Measurements from ENCODE around the gene COPG2. TPM values are rescaled to one million over a fixed set of nuclear protein-coding genes. Genes with fewer than 3 reads are reported as not detected.

COPG2 gene
- total RNA-seq, 1 donor from 2014 or later, result 36.8 TPM

GRCh38 chr7:130500910-130501309 lies 167.6 kb downstream of the COPG2 start:
- DNase-seq, result no peak
- peaks cover 2% of the 10 kb centered on the region for H3K9me3 Mint-ChIP-seq (ENCODE audit: unreplicated experiment)
- H3K27me3 Mint-ChIP-seq (ENCODE audit: unreplicated experiment), result peaks cover 3% of the 10 kb centered on the region
- H3K4me1 Mint-ChIP-seq (ENCODE audit: low read depth, unreplicated experiment), result no peaks in the 10 kb centered on the region
- no peaks in the 10 kb centered on the region for H3K36me3 Mint-ChIP-seq (ENCODE audit: unreplicated experiment)
- TF ChIP-seq CTCF (IDR thresholded peaks at IDR 0.05; ENCODE audit: partially characterized antibody, unreplicated experiment), result no peak
- H3K27ac Mint-ChIP-seq (ENCODE audit: unreplicated experiment), result no peak overlapping the region
- H3K4me3 Mint-ChIP-seq (ENCODE audit: unreplicated experiment), result no peak overlapping the region

- H3K4me1 Mint-ChIP-seq (ENCODE audit: low read depth, unreplicated experiment), result no peaks in the 10 kb centered on the region
- DNase-seq, result no peak
- peaks cover 3% of the 10 kb centered on the region for H3K27me3 Mint-ChIP-seq (ENCODE audit: unreplicated experiment)
- no peaks in the 10 kb centered on the region for H3K36me3 Mint-ChIP-seq (ENCODE audit: unreplicated experiment)
- no peak for TF ChIP-seq CTCF (IDR thresholded peaks at IDR 0.05; ENCODE audit: partially characterized antibody, unreplicated experiment)
- H3K27ac Mint-ChIP-seq (ENCODE audit: unreplicated experiment), result no peak overlapping the region
- peaks cover 2% of the 10 kb centered on the region for H3K9me3 Mint-ChIP-seq (ENCODE audit: unreplicated experiment)
- H3K4me3 Mint-ChIP-seq (ENCODE audit: unreplicated experiment), result no peak overlapping the region
Observed at GRCh38 chr7:130500463-130500862, 168.1 kb downstream of the COPG2 start.

- Mint-ChIP-seq H3K36me3 (ENCODE audit: unreplicated experiment) (peaks cover 10% of the 10 kb centered on the region), H3K4me1 (ENCODE audit: low read depth, unreplicated experiment) (peaks cover 16% of the 10 kb centered on the region), H3K27me3 (ENCODE audit: unreplicated experiment) (peaks cover 6% of the 10 kb centered on the region), H3K27ac (ENCODE audit: unreplicated experiment) (no peak overlapping the region), H3K9me3 (ENCODE audit: unreplicated experiment) (peaks cover 9% of the 10 kb centered on the region), H3K4me3 (ENCODE audit: unreplicated experiment) (peak overlapping the region; percentile 85)
- DNase-seq, result no peak
- TF ChIP-seq CTCF (IDR thresholded peaks at IDR 0.05; ENCODE audit: partially characterized antibody, unreplicated experiment), result no peak
Observed at GRCh38 chr7:130494431-130494858, 174.1 kb downstream of the COPG2 start.

GRCh38 chr7:130493275-130493873 lies 175.2 kb downstream of the COPG2 start:
- H3K36me3 Mint-ChIP-seq (ENCODE audit: unreplicated experiment), result peaks cover 10% of the 10 kb centered on the region
- TF ChIP-seq CTCF (IDR thresholded peaks at IDR 0.05; ENCODE audit: partially characterized antibody, unreplicated experiment), result no peak
- peaks cover 16% of the 10 kb centered on the region for H3K4me1 Mint-ChIP-seq (ENCODE audit: low read depth, unreplicated experiment)
- no peak for DNase-seq
- no peak overlapping the region for H3K27ac Mint-ChIP-seq (ENCODE audit: unreplicated experiment)
- H3K4me3 Mint-ChIP-seq (ENCODE audit: unreplicated experiment), result peak overlapping the region; percentile 85
- peaks cover 6% of the 10 kb centered on the region for H3K27me3 Mint-ChIP-seq (ENCODE audit: unreplicated experiment)
- peaks cover 9% of the 10 kb centered on the region for H3K9me3 Mint-ChIP-seq (ENCODE audit: unreplicated experiment)

- no peak overlapping the region for H3K27ac Mint-ChIP-seq (ENCODE audit: unreplicated experiment)
- DNase-seq, result no peak
- peak overlapping the region; percentile 85 for H3K4me3 Mint-ChIP-seq (ENCODE audit: unreplicated experiment)
- H3K9me3 Mint-ChIP-seq (ENCODE audit: unreplicated experiment), result peaks cover 9% of the 10 kb centered on the region
- H3K36me3 Mint-ChIP-seq (ENCODE audit: unreplicated experiment), result peaks cover 10% of the 10 kb centered on the region
- no peak for TF ChIP-seq CTCF (IDR thresholded peaks at IDR 0.05; ENCODE audit: partially characterized antibody, unreplicated experiment)
- peaks cover 16% of the 10 kb centered on the region for H3K4me1 Mint-ChIP-seq (ENCODE audit: low read depth, unreplicated experiment)
- peaks cover 6% of the 10 kb centered on the region for H3K27me3 Mint-ChIP-seq (ENCODE audit: unreplicated experiment)
Observed at GRCh38 chr7:130492523-130493274, 175.8 kb downstream of the COPG2 start.
